GM19463 (cell line): ENCODE data around the gene PALM.

Source experiments
- ATAC-seq: cut with Tn5 transposase; IDR thresholded peaks from one replicate; pipeline ENCODE4 v1.9.1; 2021; ENCODE audit warnings: mild to moderate bottlenecking, moderate library complexity; ENCODE audit not compliant: unreplicated experiment

Gene PALM

DNA sequence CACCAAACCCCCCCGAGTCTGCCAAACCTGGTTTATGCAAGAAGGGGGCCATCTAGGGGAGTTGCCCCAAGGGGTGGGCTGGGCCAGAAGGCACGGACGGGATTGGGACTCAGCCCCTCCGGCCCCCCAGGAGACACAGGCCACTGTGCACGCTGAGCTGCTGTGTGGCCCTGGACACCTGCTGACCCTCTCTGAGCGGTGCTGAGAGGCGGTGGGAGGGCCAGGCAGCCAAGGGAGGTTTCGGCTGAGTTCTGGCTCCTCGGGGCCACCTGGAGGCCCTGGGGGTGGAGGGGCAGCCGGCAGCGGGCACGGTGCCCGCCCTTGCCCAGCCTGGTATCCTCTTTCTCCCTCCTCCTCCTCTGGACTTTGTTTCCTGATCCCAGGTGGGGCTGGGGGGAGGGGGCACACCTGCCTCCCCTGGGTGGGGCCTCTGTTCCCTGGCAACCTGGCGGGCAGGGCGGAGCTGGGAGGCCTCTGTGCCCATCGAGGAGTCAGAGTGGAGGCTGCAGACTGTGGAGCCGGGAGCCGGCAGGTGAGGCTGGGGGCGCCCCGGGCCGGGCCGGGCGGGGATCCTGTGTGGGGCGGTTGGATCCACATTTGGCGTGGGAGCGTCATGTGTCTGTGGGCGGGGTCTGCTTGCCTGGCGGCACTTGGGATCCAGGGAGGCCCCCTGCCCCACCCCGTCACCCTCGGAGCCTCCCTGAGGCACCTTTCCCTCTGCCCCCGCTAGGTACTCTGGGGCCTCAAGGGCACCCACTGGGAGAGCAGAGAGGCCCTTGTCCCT is 42.1 kb downstream of the PALM start, which contains the start of gene MISP:
TSS of gene MISP (plus strand) at position 473 of the 784 bp plus-strand sequence. CDS start 5,835 bp downstream, outside the sequence.
- ATAC-seq = no peak

DNA sequence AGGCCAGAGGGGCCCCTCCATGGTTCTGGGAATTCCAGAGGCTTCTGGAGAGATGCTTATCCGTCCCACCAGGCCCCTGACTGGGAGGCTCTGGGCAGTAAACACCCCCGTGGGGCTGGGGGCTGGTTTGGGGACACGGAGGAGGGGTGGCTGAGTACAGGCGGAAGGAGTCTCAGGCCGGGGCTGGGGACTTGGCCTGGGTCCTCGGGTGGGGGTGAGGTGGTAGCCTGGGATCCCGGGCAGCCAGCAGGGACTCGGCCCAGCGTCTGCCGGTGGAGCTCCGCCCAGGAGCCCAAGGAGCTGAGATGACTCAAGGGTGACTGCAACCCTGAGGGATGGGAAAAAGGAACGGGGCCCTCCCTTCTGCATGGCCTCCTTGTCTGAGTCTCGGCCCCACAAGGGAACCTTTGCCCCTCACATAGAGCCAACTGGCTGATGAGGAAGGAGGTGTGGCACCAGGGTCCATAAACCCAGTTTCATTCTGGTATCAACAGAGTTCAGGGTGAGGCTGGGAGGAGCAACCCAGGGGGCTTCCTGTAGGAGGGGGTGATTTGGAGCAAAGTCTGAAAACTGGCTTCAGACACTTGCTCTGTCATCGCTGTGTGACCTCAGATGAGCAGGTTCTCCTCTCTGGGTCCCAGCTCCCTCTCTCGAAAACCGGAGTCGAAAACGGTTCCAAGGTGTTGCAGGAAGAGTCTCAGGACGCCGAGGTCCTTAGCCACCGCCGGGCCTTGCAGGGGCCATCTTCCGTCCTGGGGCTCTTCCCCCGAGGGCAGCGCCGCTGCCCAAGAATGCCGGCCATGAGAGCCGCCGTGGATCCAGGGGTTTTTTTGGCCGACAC is 43.0 kb downstream of the PALM start:
- ATAC-seq = no peak

DNA sequence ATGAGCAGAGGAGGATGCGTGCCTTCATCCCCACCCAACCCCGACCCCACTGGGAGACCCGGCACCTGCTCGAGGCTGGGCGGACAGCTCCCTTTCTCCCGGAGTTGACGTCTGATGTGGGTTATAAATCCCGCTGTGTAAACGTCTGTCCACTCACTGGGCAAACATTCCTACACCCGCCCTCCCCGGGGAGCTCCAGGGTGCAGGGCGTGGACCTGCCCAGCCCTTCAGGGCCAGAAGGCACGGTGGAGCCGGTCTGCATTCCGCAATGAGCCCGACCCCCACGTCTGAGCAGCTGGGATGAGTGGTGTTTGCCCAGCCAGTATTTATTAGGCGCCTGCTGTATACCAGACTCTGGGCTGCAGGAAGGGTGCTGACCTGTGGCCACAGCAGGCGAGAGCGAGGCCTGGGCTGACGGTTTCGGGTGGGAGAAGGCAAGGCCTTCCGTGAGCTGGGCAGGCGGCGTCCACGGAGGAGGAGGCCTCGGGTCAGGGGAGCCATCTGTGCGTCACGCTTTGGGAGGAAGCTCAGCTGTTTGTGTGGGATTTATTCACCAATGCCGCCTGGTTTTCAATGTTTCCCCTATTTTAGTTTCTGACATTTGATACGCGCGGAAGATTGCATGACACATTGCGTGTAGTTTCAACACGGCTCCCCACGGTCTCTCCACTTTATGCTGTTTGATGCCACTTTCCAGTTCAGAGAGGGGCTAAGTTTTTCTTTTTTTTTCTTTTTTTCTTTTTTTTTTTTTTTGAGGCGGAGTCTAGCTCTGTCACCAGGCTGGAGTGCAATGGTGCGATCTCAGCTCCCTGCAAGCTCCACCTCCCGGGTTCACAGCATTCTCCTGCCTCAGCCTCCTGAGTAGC is 44.1 kb downstream of the PALM start:
- ATAC-seq = no peak

DNA sequence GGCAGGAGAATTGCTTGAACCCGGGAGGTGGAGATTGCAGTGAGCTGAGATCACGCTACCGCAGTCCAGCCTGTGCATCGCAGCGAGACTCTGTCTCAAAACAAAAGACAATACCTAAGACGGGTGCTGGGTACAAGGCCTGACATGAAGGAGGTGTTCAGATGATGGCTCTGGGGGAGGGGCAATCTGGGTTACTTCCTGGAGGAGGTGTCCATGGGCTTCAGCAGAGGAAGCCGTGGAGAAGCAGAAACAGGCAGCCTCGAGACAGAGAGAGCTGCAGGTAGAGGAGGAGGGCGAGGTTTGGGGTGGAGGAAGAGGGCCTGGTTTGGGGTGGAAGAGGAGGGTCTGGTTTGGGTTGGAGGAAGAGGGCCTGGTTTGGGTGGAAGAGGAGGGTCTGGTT is 45.8 kb downstream of the PALM start:
- ATAC-seq = no peak

DNA sequence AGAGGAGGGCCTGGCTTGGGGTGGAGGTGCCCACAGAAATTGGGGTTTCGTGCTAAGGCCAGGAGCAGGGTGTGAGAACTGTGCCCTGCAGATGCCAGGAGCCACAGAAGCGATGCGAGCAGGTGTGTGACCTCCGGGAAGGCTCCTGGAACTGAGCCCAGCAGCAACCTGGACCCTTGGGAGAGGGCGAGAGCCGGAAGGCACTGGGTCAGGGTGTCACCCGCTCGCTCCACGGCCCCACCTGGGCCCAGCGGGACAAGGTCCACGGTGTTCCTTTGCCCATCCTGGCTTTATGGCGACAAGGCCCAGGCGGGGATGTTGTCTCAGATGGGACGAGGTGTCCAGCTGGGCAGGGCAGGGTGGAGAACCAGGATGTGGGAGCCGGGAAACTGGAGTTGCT is 46.3 kb downstream of the PALM start:
- no peak for ATAC-seq

DNA sequence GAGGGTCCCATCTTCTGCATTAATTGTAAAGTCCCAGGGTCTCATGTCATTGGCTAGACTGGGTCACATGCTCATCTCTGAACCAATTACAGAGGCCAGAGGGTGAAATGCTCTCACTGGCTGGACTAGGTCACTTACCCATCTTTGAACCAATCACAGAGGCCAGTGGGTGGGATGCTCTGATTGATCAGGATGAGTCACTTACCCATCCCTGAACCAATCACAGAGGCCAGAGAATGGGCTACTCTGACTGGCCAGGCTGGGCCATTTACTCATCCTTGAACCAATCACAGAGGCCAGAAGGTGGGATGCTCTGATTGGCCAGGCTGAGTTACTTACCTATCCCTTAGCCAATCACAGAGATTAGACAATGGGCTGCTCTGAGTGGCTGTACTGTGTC is 47.5 kb downstream of the PALM start:
- no peak for ATAC-seq

DNA sequence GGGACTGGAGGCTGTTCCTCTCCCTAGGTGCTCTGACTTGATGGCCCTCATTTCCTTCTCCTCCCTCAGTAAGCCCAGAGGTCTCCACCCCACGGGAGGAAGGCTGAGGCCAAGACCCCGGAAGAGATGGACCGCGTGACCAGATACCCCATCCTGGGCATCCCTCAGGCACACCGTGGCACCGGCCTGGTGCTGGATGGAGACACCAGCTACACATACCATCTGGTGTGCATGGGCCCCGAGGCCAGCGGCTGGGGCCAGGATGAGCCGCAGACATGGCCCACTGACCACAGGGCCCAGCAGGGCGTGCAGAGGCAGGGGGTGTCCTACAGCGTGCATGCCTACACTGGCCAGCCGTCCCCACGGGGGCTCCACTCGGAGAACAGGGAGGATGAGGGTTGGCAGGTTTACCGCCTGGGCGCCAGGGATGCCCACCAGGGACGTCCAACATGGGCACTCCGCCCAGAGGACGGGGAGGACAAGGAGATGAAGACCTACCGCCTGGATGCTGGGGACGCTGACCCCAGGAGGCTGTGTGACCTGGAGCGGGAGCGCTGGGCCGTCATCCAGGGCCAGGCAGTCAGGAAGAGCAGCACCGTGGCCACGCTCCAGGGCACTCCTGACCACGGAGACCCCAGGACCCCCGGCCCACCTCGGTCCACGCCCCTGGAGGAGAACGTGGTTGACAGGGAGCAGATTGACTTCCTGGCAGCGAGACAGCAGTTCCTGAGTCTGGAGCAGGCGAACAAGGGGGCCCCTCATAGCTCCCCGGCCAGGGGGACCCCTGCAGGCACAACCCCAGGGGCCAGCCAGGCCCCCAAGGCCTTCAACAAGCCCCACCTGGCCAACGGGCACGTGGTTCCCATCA is 48.3 kb downstream of the PALM start:
- ATAC-seq = no peak

DNA sequence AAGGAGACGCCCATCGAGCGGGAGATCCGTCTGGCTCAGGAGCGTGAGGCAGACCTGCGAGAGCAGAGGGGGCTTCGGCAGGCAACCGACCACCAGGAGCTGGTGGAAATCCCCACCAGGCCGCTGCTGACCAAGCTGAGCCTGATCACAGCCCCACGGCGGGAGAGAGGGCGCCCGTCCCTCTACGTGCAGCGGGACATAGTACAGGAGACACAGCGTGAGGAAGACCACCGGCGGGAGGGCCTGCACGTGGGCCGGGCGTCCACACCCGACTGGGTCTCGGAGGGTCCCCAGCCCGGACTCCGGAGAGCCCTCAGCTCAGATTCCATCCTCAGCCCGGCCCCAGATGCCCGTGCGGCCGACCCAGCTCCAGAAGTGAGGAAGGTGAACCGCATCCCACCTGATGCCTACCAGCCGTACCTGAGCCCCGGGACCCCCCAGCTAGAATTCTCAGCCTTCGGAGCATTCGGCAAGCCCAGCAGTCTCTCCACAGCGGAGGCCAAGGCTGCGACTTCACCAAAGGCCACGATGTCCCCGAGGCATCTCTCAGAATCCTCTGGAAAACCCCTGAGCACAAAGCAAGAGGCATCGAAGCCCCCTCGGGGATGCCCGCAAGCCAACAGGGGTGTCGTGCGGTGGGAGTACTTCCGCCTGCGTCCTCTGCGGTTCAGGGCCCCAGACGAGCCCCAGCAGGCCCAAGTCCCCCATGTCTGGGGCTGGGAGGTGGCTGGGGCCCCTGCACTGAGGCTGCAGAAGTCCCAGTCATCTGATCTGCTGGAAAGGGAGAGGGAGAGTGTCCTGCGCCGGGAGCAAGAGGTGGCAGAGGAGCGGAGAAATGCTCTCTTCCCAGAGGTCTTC is 49.3 kb downstream of the PALM start:
- no peak for ATAC-seq

DNA sequence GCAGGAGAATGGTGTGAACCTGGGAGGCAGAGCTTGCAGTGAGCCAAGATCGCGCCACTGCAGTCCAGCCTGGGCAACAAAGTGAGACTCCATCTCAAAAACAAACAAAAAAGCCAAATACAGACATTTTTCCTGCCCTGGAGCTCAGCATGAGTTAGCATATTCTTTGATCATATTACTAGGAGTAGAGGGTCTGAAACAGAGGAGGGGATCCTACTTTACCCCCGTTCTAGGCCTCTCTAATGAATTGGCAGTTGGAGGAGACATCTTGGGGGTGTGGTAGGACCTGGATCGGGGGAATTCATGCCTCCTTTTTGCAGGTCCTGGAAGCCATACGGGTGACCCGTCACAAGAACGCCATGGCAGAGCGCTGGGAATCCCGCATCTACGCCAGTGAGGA is 54.4 kb downstream of the PALM start:
- ATAC-seq = no peak

DNA sequence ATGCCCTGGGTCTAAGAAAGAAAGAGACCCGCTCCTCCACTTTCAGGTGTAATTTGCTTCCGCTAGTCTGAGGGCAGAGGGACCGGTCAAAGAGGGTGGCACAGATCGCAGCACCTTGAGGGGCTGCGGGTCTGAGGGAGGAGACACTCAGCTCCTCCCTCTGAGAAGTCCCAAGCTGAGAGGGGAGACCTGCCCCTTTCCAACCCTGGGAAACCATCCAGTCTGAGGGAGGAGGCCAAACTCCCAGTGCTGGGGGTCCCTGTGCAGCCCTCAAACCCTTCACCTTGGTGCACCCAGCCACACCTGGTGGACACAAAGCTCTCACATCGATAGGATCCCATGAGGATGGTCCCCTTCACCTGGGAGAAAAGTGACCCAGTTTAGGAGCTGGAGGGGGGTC is 55.1 kb downstream of the PALM start:
- ATAC-seq = no peak

DNA sequence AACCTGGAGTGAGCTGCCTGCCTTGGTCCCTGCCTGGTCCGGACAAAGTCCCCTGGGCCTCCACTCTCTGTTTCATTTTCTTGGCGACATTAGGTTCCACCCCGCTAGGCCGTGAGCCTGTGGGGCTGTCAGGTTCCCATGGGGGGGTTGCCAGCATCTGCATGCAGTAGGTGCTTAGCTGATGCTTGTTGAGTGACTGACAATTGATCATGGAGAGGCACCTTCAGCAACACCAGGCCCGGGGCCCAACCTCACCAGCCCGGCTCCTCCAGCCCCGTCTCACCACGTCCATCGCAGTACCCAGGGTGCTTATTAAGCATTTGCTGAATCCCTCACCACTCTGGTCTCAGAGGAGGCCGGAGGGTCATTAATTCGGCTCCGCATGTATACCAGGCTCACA is 55.6 kb downstream of the PALM start:
- ATAC-seq = no peak

DNA sequence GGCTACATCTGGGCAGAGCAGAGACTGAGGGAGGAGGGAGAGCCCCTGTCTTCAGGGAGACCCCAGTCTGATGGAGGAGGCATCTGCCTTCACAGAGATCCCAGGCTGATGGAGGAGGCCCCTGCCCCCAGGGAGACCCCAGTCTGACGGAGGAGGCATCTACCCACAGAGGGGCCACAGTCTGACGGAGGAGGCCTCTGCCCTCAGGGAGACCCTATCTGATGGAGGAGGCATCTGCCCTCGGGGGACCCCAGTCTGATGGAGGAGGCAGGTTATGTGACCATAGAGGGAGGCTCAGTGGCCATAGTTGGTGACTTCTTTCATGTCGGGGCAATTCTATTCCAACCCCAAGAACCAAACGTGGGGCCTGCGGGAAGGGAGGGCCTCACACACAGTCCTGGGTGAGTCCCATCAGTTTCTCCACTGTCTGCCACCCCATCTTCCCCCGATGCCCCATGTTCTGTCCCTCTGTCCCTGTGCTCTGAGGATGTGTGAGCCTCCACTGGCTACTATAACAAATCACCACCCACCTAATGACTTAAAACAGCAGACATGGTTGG is 56.5 kb downstream of the PALM start:
- no peak for ATAC-seq

DNA sequence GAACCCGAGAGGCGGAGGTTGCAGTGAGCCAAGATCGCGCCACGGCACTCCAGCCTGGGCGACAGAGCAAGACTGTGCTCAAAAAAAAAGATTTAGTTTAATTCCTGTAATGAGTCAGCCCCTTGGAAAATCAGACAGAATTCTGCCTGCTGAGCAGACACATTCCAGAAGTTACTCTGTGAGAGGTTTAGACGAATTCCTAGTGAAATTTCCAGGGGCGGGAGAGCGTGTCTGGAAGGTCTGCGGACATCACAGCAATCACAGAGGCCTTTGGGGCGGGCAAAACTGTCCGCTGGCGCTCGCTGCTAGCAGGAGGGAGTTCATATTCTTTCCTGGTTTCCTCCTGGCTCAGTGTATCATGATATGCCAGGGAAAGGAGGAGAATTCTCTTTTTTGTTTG is 59.7 kb downstream of the PALM start:
- no peak for ATAC-seq

DNA sequence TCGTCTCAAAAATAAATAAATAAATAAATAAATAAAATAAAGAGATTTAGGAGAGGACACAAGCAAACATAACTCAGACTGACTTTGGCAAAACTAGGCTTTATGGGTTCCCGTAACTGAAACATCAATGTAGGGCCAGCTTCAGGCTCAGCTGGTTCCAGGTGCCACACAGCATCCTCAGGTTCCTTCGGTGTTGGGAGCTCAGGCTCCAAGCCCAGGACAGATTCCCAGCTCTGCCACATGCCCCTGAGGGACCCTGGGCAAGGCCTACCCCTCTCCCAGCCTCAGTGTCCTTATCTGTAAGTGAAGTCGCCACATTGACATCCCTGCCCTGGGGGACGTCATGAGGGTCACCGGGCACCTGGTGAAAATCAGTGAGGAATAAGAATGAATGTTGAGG is 60.9 kb downstream of the PALM start:
- no peak for ATAC-seq

DNA sequence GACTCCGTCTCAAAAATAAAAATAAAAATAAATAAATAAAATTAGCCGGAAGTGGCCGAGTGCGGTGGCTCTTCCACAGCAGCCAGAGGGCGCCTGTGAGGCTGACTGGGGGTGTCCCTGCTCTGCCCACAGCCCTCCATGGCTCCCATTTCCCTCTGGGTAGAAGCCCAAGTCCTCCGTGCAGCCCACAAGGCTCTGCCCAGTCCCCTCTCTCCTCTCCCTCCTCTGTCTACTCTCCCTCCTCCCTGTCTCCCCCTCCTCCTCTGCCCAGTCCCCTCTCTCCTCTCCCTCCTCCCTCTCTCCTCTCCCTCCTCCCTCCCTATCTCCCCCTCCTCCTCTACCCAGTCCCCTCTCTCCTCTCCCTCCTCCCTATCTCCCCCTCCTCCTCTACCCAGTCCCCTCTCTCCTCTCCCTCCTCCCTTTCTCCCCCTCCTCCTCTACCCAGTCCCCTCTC is 62.6 kb downstream of the PALM start:
- ATAC-seq = no peak

DNA sequence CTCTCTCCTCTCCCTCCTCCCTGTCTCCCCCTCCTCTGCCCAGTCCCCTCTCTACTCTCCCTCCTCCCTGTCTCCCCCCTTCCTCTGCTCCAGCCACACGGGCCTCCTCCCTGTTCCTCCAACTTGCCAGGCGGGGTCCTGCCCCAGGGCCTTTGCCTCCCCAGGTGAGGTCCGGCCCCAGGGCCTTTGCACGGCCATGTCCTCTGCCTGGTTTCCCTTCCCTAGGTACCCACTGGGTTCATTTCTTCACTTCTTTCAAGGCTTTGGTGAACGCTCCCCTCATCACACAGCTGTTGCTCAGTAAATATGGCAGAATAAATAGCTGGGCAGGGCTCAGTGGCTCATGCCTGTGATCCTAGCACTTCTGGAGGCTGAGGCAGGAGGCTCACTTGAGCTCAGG is 63.3 kb downstream of the PALM start:
- ATAC-seq = no peak

DNA sequence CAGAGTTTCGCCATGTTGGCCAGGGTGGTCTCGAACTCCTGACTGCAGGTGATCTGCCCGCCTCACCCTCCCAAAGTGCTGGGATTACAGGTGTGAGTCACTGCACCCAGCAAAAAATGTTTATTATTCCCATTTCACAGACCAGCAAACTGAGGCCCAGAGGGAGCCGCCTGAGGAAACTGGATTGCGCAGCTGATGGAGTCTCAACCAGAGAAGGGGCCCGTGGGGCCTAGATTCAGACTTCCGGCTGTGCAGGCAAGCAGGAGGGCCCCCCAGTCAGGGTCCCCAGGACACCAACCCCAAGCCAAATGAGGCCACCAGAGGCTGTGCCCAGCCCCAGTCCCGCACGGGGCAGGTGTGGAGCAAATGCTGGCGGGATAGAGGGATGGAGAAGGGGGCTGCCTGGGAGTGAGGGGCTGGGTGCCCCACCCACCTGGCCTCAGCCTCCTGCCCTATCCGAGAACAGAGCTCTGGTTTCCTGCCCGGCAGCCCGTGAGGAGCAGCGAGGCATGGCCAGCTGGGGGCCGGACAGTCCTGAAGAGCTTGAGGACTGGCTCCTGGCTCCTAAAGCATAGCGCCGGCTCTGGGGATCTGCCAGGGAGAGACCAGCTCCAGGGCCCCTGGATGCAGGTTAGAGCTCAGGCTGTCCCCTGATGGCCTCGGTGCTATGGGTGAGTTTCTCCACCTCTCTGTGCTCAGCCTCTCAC is 64.1 kb downstream of the PALM start:
- ATAC-seq = no peak

DNA sequence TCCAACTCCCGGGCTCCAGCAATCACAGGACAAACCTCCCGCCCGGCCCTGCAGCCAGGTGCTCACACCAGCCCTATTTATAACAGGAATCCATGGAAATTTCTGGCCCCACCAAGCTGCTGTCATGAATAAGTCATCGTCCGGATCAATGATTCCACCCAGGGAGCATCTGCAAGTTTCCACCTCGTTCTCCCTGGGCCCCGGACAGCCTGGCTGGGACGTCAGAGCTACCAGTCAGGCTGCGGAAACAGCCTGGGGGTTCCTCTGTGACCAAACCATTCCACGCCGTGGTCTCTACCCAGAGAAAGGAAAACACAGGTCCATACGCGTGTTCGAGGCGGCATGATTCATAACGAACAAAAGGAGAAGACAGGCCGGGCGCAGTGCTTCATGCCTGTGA is 67.8 kb downstream of the PALM start:
- ATAC-seq = no peak
